ENCODE measurements around the gene VCP. TPM values are rescaled to one million over a fixed set of nuclear protein-coding genes. Genes with fewer than 3 reads are reported as not detected.
A peak's percentile ranks its signal among the peaks of the same experiment; 100 is the strongest.

Gene VCP
- total RNA-seq, 1 donor from 2014 or later: 250 TPM

GRCh38 chr9:35054185-35054835 is 18.1 kb downstream of the VCP start:
- no peak for DNase-seq (ENCODE audit: low read depth)
- H3K36me3 ChIP-seq (ENCODE audit: control insufficient read depth, insufficient read depth, low read length): peaks cover 3% of the 10 kb centered on the region
- TF ChIP-seq CTCF (IDR thresholded peaks at IDR 0.05; ENCODE audit: insufficient read depth, low read length, poor library complexity, severe bottlenecking): no peak

GRCh38 chr9:35051069-35051967 is 21.1 kb downstream of the VCP start:
- H3K27me3 ChIP-seq (ENCODE audit: control insufficient read depth, insufficient read depth, low read length): no peaks in the 10 kb centered on the region
- DNase-seq (ENCODE audit: low read depth): no peak
- TF ChIP-seq CTCF (IDR thresholded peaks at IDR 0.05; ENCODE audit: insufficient read depth, low read length, poor library complexity, severe bottlenecking): peak; percentile 62
- H3K36me3 ChIP-seq (ENCODE audit: control insufficient read depth, insufficient read depth, low read length): peaks cover 1% of the 10 kb centered on the region
- no peak overlapping the region for H3K4me3 ChIP-seq (ENCODE audit: low read depth, low read length)

More at GRCh38 chr9:35054185-35054835, 18.1 kb downstream of the VCP start:
- Histone ChIP-seq H3K4me3 (ENCODE audit: low read depth, low read length) (no peak overlapping the region), H3K27me3 (ENCODE audit: control insufficient read depth, insufficient read depth, low read length) (no peaks in the 10 kb centered on the region)

- DNase-seq (ENCODE audit: low read depth): no peak
- Histone ChIP-seq H3K4me3 (ENCODE audit: low read depth, low read length) (no peak overlapping the region), H3K36me3 (ENCODE audit: control insufficient read depth, insufficient read depth, low read length) (peaks cover 1% of the 10 kb centered on the region), H3K27me3 (ENCODE audit: control insufficient read depth, insufficient read depth, low read length) (no peaks in the 10 kb centered on the region)
- no peak for TF ChIP-seq CTCF (IDR thresholded peaks at IDR 0.05; ENCODE audit: insufficient read depth, low read length, poor library complexity, severe bottlenecking)
Measured at GRCh38 chr9:35048511-35048910, 23.9 kb downstream of the VCP start.

- Histone ChIP-seq H3K4me3 (ENCODE audit: low read depth, low read length) (no peak overlapping the region), H3K36me3 (ENCODE audit: control insufficient read depth, insufficient read depth, low read length) (no peaks in the 10 kb centered on the region), H3K27me3 (ENCODE audit: control insufficient read depth, insufficient read depth, low read length) (no peaks in the 10 kb centered on the region)
- no peak for DNase-seq (ENCODE audit: low read depth)
- TF ChIP-seq CTCF (IDR thresholded peaks at IDR 0.05; ENCODE audit: insufficient read depth, low read length, poor library complexity, severe bottlenecking): no peak
Measured at GRCh38 chr9:35044071-35044470, 28.4 kb downstream of the VCP start.

- TF ChIP-seq CTCF (IDR thresholded peaks at IDR 0.05; ENCODE audit: insufficient read depth, low read length, poor library complexity, severe bottlenecking): no peak
- no peaks in the 10 kb centered on the region for H3K36me3 ChIP-seq (ENCODE audit: control insufficient read depth, insufficient read depth, low read length)
- H3K4me3 ChIP-seq (ENCODE audit: low read depth, low read length): no peak overlapping the region
- no peaks in the 10 kb centered on the region for H3K27me3 ChIP-seq (ENCODE audit: control insufficient read depth, insufficient read depth, low read length)
- no peak for DNase-seq (ENCODE audit: low read depth)
Measured at GRCh38 chr9:35042891-35043545, 29.4 kb downstream of the VCP start.

Data from kidney epithelial cell (primary cell).